Tibial nerve (tissue), 4 donors: ENCODE measurements around the gene NGEF.

Experiments
- EP300 ChIP-seq, 2 donors: sonication (generic); formaldehyde crosslinking; IDR thresholded peaks; one replicate each; pipeline ENCODE4 v1.6.1; 2017; ENCODE audit warnings: antibody characterized with exemption in 2 of 2, mild to moderate bottlenecking in 1 of 2
- POLR2A ChIP-seq, 2 donors: fragments of 450-650 bp; IDR thresholded peaks; one replicate each; pipeline ENCODE4 v1.6.1; 2017; ENCODE audit warnings: antibody characterized with exemption in 2 of 2, mild to moderate bottlenecking in 2 of 2, moderate library complexity in 2 of 2
- TF ChIP-seq, protein P1 (sequence below), 5 experiments: fragments of 200-600 bp in 3 of 5; fragments of 450-650 bp in 2 of 5; sonication (generic) in 3 of 5; IDR thresholded peaks; one replicate each; pipeline ENCODE4 v1.5.1; 2016 to 2019; ENCODE audit warnings: antibody characterized with exemption in 5 of 5, mild to moderate bottlenecking in 3 of 5, moderate library complexity in 2 of 5

- TF ChIP-seq POLR2A (IDR thresholded peaks at IDR 0.05) (no peak), EP300 (IDR thresholded peaks at IDR 0.05) (no peak)
- TF ChIP-seq, protein P1, sequence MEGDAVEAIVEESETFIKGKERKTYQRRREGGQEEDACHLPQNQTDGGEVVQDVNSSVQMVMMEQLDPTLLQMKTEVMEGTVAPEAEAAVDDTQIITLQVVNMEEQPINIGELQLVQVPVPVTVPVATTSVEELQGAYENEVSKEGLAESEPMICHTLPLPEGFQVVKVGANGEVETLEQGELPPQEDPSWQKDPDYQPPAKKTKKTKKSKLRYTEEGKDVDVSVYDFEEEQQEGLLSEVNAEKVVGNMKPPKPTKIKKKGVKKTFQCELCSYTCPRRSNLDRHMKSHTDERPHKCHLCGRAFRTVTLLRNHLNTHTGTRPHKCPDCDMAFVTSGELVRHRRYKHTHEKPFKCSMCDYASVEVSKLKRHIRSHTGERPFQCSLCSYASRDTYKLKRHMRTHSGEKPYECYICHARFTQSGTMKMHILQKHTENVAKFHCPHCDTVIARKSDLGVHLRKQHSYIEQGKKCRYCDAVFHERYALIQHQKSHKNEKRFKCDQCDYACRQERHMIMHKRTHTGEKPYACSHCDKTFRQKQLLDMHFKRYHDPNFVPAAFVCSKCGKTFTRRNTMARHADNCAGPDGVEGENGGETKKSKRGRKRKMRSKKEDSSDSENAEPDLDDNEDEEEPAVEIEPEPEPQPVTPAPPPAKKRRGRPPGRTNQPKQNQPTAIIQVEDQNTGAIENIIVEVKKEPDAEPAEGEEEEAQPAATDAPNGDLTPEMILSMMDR (IDR thresholded peaks at IDR 0.05), result no peak
Observed at GRCh38 chr2:232850039-232850438, 163.0 kb downstream of the NGEF start.
